ENCODE measurements around the gene RARS2. TPM values are rescaled to one million over a fixed set of nuclear protein-coding genes. Genes with fewer than 3 reads are reported as not detected.

The RARS2 gene
- total RNA-seq, 1 donor = 49.9 TPM

GRCh38 chr6:87608802-87609201, 19.0 kb upstream of the RARS2 start:
- Histone ChIP-seq H3K79me2 (ENCODE audit: insufficient read depth, low read length) (no peaks in the 10 kb centered on the region), H3K4me2 (ENCODE audit: insufficient read depth, low read length) (no peak overlapping the region), H3K4me1 (ENCODE audit: insufficient read depth, low read length) (no peaks in the 10 kb centered on the region), H3K36me3 (ENCODE audit: insufficient read depth, low read length) (peaks cover 29% of the 10 kb centered on the region), H3K9me3 (ENCODE audit: low read depth, low read length) (no peaks in the 10 kb centered on the region), H3K27ac (ENCODE audit: low read depth, low read length) (no peak overlapping the region), H4K20me1 (ENCODE audit: insufficient read depth, low read length) (no peaks in the 10 kb centered on the region), H3K27me3 (ENCODE audit: insufficient read depth, low read length) (no peaks in the 10 kb centered on the region), H3K4me3 (ENCODE audit: insufficient read depth, low read length) (no peak overlapping the region), H2AFZ (ENCODE audit: low read length) (no peak overlapping the region)
- no peak for TF ChIP-seq CTCF (IDR thresholded peaks at IDR 0.05; ENCODE audit: extremely low read depth, low read depth, low read length)
- DNase-seq (ENCODE audit: insufficient read length, low spot score, missing footprints) = no peak

- no peak overlapping the region for H3K4me2 ChIP-seq (ENCODE audit: insufficient read depth, low read length)
- H3K79me2 ChIP-seq (ENCODE audit: insufficient read depth, low read length) = no peaks in the 10 kb centered on the region
- H3K27ac ChIP-seq (ENCODE audit: low read depth, low read length) = no peak overlapping the region
- no peak overlapping the region for H2AFZ ChIP-seq (ENCODE audit: low read length)
- H4K20me1 ChIP-seq (ENCODE audit: insufficient read depth, low read length) = no peaks in the 10 kb centered on the region
- no peak for TF ChIP-seq CTCF (IDR thresholded peaks at IDR 0.05; ENCODE audit: extremely low read depth, low read depth, low read length)
- no peaks in the 10 kb centered on the region for H3K27me3 ChIP-seq (ENCODE audit: insufficient read depth, low read length)
- DNase-seq (ENCODE audit: insufficient read length, low spot score, missing footprints) = no peak
- no peaks in the 10 kb centered on the region for H3K9me3 ChIP-seq (ENCODE audit: low read depth, low read length)
- no peaks in the 10 kb centered on the region for H3K4me1 ChIP-seq (ENCODE audit: insufficient read depth, low read length)
- H3K4me3 ChIP-seq (ENCODE audit: insufficient read depth, low read length) = no peak overlapping the region
- peaks cover 16% of the 10 kb centered on the region for H3K36me3 ChIP-seq (ENCODE audit: insufficient read depth, low read length)
Observed at GRCh38 chr6:87606199-87606598, 16.4 kb upstream of the RARS2 start.

- no peak for DNase-seq (ENCODE audit: insufficient read length, low spot score, missing footprints)
- no peak for TF ChIP-seq CTCF (IDR thresholded peaks at IDR 0.05; ENCODE audit: extremely low read depth, low read depth, low read length)
- H3K4me2 ChIP-seq (ENCODE audit: insufficient read depth, low read length) = no peak overlapping the region
- no peak overlapping the region for H3K27ac ChIP-seq (ENCODE audit: low read depth, low read length)
- peaks cover 3% of the 10 kb centered on the region for H3K36me3 ChIP-seq (ENCODE audit: insufficient read depth, low read length)
- H4K20me1 ChIP-seq (ENCODE audit: insufficient read depth, low read length) = no peaks in the 10 kb centered on the region
- no peaks in the 10 kb centered on the region for H3K4me1 ChIP-seq (ENCODE audit: insufficient read depth, low read length)
- H3K4me3 ChIP-seq (ENCODE audit: insufficient read depth, low read length) = no peak overlapping the region
- no peak overlapping the region for H2AFZ ChIP-seq (ENCODE audit: low read length)
- H3K9me3 ChIP-seq (ENCODE audit: low read depth, low read length) = no peaks in the 10 kb centered on the region
- no peaks in the 10 kb centered on the region for H3K27me3 ChIP-seq (ENCODE audit: insufficient read depth, low read length)
- no peaks in the 10 kb centered on the region for H3K79me2 ChIP-seq (ENCODE audit: insufficient read depth, low read length)
Observed at GRCh38 chr6:87600576-87600975, 10.8 kb upstream of the RARS2 start.

- H3K4me1 ChIP-seq (ENCODE audit: insufficient read depth, low read length) = peaks cover 19% of the 10 kb centered on the region
- H3K4me3 ChIP-seq (ENCODE audit: insufficient read depth, low read length) = peak overlapping the region; percentile 79
- peaks cover 71% of the 10 kb centered on the region for H3K79me2 ChIP-seq (ENCODE audit: insufficient read depth, low read length)
- peak overlapping the region; percentile 85 for H3K4me2 ChIP-seq (ENCODE audit: insufficient read depth, low read length)
- no peaks in the 10 kb centered on the region for H3K9me3 ChIP-seq (ENCODE audit: low read depth, low read length)
- H3K27ac ChIP-seq (ENCODE audit: low read depth, low read length) = peak overlapping the region; percentile 18
- no peaks in the 10 kb centered on the region for H3K27me3 ChIP-seq (ENCODE audit: insufficient read depth, low read length)
- DNase-seq (ENCODE audit: insufficient read length, low spot score, missing footprints) = no peak
- H4K20me1 ChIP-seq (ENCODE audit: insufficient read depth, low read length) = peaks cover 23% of the 10 kb centered on the region
- peaks cover 5% of the 10 kb centered on the region for H3K36me3 ChIP-seq (ENCODE audit: insufficient read depth, low read length)
- peak overlapping the region; percentile 98 for H2AFZ ChIP-seq (ENCODE audit: low read length)
- TF ChIP-seq CTCF (IDR thresholded peaks at IDR 0.05; ENCODE audit: extremely low read depth, low read depth, low read length) = no peak
Observed at GRCh38 chr6:87590990-87591389, 1.2 kb upstream of the RARS2 start.
